Esophagus muscularis mucosa (tissue), 4 donors: ENCODE data around the gene OR7G3.

Source experiments
- EP300 ChIP-seq: sonication (generic); formaldehyde crosslinking; IDR thresholded peaks from one replicate; pipeline ENCODE4 v1.6.1; 2017; ENCODE audit warnings: antibody characterized with exemption
- POLR2A ChIP-seq: fragments of 450-650 bp; IDR thresholded peaks from one replicate; pipeline ENCODE4 v1.6.1; 2017; ENCODE audit warnings: antibody characterized with exemption, moderate library complexity, mild to moderate bottlenecking, low read depth
- TF ChIP-seq, protein P1 (sequence below), 3 experiments: fragments of 200-600 bp in 2 of 3; fragments of 450-650 bp in 1 of 3; sonication (generic) in 2 of 3; IDR thresholded peaks; one replicate each; pipeline ENCODE4 v1.5.1; 2017 to 2019; ENCODE audit warnings: antibody characterized with exemption in 3 of 3, mild to moderate bottlenecking in 2 of 3, moderate library complexity in 1 of 3

- TF ChIP-seq POLR2A (peak; percentile 11), EP300 (no peak)
- TF ChIP-seq, protein P1, sequence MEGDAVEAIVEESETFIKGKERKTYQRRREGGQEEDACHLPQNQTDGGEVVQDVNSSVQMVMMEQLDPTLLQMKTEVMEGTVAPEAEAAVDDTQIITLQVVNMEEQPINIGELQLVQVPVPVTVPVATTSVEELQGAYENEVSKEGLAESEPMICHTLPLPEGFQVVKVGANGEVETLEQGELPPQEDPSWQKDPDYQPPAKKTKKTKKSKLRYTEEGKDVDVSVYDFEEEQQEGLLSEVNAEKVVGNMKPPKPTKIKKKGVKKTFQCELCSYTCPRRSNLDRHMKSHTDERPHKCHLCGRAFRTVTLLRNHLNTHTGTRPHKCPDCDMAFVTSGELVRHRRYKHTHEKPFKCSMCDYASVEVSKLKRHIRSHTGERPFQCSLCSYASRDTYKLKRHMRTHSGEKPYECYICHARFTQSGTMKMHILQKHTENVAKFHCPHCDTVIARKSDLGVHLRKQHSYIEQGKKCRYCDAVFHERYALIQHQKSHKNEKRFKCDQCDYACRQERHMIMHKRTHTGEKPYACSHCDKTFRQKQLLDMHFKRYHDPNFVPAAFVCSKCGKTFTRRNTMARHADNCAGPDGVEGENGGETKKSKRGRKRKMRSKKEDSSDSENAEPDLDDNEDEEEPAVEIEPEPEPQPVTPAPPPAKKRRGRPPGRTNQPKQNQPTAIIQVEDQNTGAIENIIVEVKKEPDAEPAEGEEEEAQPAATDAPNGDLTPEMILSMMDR (IDR thresholded peaks at IDR 0.05), result peak in 1 of 3 experiments; percentile 5
Measured at GRCh38 chr19:9140159-9140874, 13.6 kb upstream of the OR7G3 start, which contains the start of gene ZNF317.
